ENCODE data around the gene DAW1. TPM values are rescaled to one million over a fixed set of nuclear protein-coding genes. Genes with fewer than 3 reads are reported as not detected.
"Not testable (repeated sequence)": the region's sequence is repeated elsewhere in the genome, so short reads cannot be mapped to it uniquely, and the experiment has no call there.

Gene DAW1
- total and polyA plus RNA-seq, 2 experiments from 2014 or later: 0.81 to 2.1 TPM

- H3K4me2 ChIP-seq (ENCODE audit: unreplicated experiment): no peak overlapping the region
- TF ChIP-seq EZH2phosphoT487 (IDR thresholded peaks at IDR 0.05; ENCODE audit: insufficient read depth, low read depth) (no peak), EZH2 (IDR thresholded peaks at IDR 0.05; ENCODE audit: insufficient read depth, poor library complexity, severe bottlenecking) (no peak)
- no peak overlapping the region for H2AFZ ChIP-seq
- no peak overlapping the region for H3K4me3 ChIP-seq
- H3K9ac ChIP-seq: no peak overlapping the region
- in situ Hi-C loops (cut with MboI): no loop called here
- DNase-seq: peak; percentile 51
- no peaks in the 10 kb centered on the region for H3K79me2 ChIP-seq (ENCODE audit: insufficient read depth)
- no peaks in the 10 kb centered on the region for H4K20me1 ChIP-seq (ENCODE audit: insufficient read depth)
- no peaks in the 10 kb centered on the region for H3K4me1 ChIP-seq (ENCODE audit: insufficient read depth)
- H3K9me3 ChIP-seq (ENCODE audit: low read depth): no peaks in the 10 kb centered on the region
- WGBS, 2 experiments (ENCODE audit: low coverage in 1 of 2, low lambda C conversion rate in 2 of 2, missing lambda C conversion rate in 2 of 2): 79 to 80% methylated on average over 10 of the region's 10 CpGs
- H3K27ac ChIP-seq: no peak overlapping the region
- H3K36me3 ChIP-seq (ENCODE audit: low read depth): no peaks in the 10 kb centered on the region
- no peaks in the 10 kb centered on the region for H3F3A ChIP-seq (ENCODE audit: insufficient read depth)
- H3K27me3 ChIP-seq (replicated peaks; ENCODE audit: insufficient read depth): no peaks in the 10 kb centered on the region
- H3K9me2 ChIP-seq (ENCODE audit: insufficient read depth): no peaks in the 10 kb centered on the region
Measured at GRCh38 chr2:227834423-227834822, 37.0 kb upstream of the DAW1 start.

GRCh38 chr2:227834916-227835650 lies 36.3 kb upstream of the DAW1 start:
- Histone ChIP-seq H3K27me3 (replicated peaks; ENCODE audit: insufficient read depth) (no peaks in the 10 kb centered on the region), H3K27ac (no peak overlapping the region)
- in situ Hi-C loops (cut with MboI): no loop called here

GRCh38 chr2:227839339-227840129 lies 31.9 kb upstream of the DAW1 start:
- WGBS, 2 experiments (ENCODE audit: low coverage in 1 of 2, low lambda C conversion rate in 2 of 2, missing lambda C conversion rate in 2 of 2): 60 to 63% methylated on average over 7 of the region's 7 CpGs
- in situ Hi-C loops (cut with MboI); DNase-seq: not testable (repeated sequence)

More at GRCh38 chr2:227834916-227835650, 36.3 kb upstream of the DAW1 start:
- Histone ChIP-seq H4K20me1 (ENCODE audit: insufficient read depth) (no peaks in the 10 kb centered on the region), H3K79me2 (ENCODE audit: insufficient read depth) (no peaks in the 10 kb centered on the region), H3K9ac (no peak overlapping the region), H3K9me3 (ENCODE audit: low read depth) (no peaks in the 10 kb centered on the region), H3K4me3 (no peak overlapping the region), H3K9me2 (ENCODE audit: insufficient read depth) (no peaks in the 10 kb centered on the region), H3K4me2 (ENCODE audit: unreplicated experiment) (no peak overlapping the region), H3K4me1 (ENCODE audit: insufficient read depth) (no peaks in the 10 kb centered on the region), H3K36me3 (ENCODE audit: low read depth) (no peaks in the 10 kb centered on the region), H2AFZ (no peak overlapping the region), H3F3A (ENCODE audit: insufficient read depth) (no peaks in the 10 kb centered on the region)
- 96 to 97% methylated on average over 5 of the region's 5 CpGs for WGBS, 2 experiments (ENCODE audit: low coverage in 1 of 2, low lambda C conversion rate in 2 of 2, missing lambda C conversion rate in 2 of 2)
- TF ChIP-seq EZH2 (IDR thresholded peaks at IDR 0.05; ENCODE audit: insufficient read depth, poor library complexity, severe bottlenecking) (no peak), EZH2phosphoT487 (IDR thresholded peaks at IDR 0.05; ENCODE audit: insufficient read depth, low read depth) (no peak)
- no peak for DNase-seq

GRCh38 chr2:227846831-227847230 lies 24.6 kb upstream of the DAW1 start:
- no peak for DNase-seq
- no peak overlapping the region for H3K4me2 ChIP-seq (ENCODE audit: unreplicated experiment)
- peaks cover 13% of the 10 kb centered on the region for H3K4me1 ChIP-seq (ENCODE audit: insufficient read depth)
- no peaks in the 10 kb centered on the region for H3K9me2 ChIP-seq (ENCODE audit: insufficient read depth)
- no peak overlapping the region for H3K9ac ChIP-seq
- no peak overlapping the region for H3K4me3 ChIP-seq
- peaks cover 15% of the 10 kb centered on the region for H3F3A ChIP-seq (ENCODE audit: insufficient read depth)
- no peaks in the 10 kb centered on the region for H3K79me2 ChIP-seq (ENCODE audit: insufficient read depth)
- H3K9me3 ChIP-seq (ENCODE audit: low read depth): no peaks in the 10 kb centered on the region
- no peak overlapping the region for H3K27ac ChIP-seq
- no peaks in the 10 kb centered on the region for H4K20me1 ChIP-seq (ENCODE audit: insufficient read depth)
- 78 to 82% methylated on average over 1 of the region's 1 CpG for WGBS, 2 experiments (ENCODE audit: low coverage in 1 of 2, low lambda C conversion rate in 2 of 2, missing lambda C conversion rate in 2 of 2)
- in situ Hi-C loops (cut with MboI): no loop called here
- no peak overlapping the region for H2AFZ ChIP-seq
- TF ChIP-seq EZH2phosphoT487 (IDR thresholded peaks at IDR 0.05; ENCODE audit: insufficient read depth, low read depth) (no peak), EZH2 (IDR thresholded peaks at IDR 0.05; ENCODE audit: insufficient read depth, poor library complexity, severe bottlenecking) (no peak)
- no peaks in the 10 kb centered on the region for H3K27me3 ChIP-seq (replicated peaks; ENCODE audit: insufficient read depth)
- no peaks in the 10 kb centered on the region for H3K36me3 ChIP-seq (ENCODE audit: low read depth)

More at GRCh38 chr2:227839339-227840129, 31.9 kb upstream of the DAW1 start:
- not testable (repeated sequence) for H3F3A ChIP-seq (ENCODE audit: insufficient read depth); H3K79me2 ChIP-seq (ENCODE audit: insufficient read depth); H4K20me1 ChIP-seq (ENCODE audit: insufficient read depth); H3K4me1 ChIP-seq (ENCODE audit: insufficient read depth); H3K9me3 ChIP-seq (ENCODE audit: low read depth); H2AFZ ChIP-seq; H3K36me3 ChIP-seq (ENCODE audit: low read depth); H3K4me2 ChIP-seq (ENCODE audit: unreplicated experiment); H3K4me3 ChIP-seq; H3K9me2 ChIP-seq (ENCODE audit: insufficient read depth); H3K9ac ChIP-seq; H3K27ac ChIP-seq; H3K27me3 ChIP-seq (replicated peaks; ENCODE audit: insufficient read depth)

Data from GM23248 (cell line).